Sigmoid colon (tissue), 4 donors: Measurements from ENCODE around the gene SEC23A.

Experiments used
- EP300 ChIP-seq, 4 donors: sonication (generic); formaldehyde crosslinking; IDR thresholded peaks; one replicate each; pipeline ENCODE4 v1.6.1; 2017; ENCODE audit warnings: antibody characterized with exemption in 4 of 4
- POLR2A ChIP-seq, 2 donors: fragments of 450-650 bp; IDR thresholded peaks; one replicate each; pipeline ENCODE4 v1.6.1; 2016; ENCODE audit warnings: antibody characterized with exemption in 2 of 2, mild to moderate bottlenecking in 2 of 2, moderate library complexity in 2 of 2
- POLR2AphosphoS5 ChIP-seq, 4 donors: sonication (generic); formaldehyde crosslinking; IDR thresholded peaks; one replicate each; pipeline ENCODE4 v1.6.1; 2017; ENCODE audit warnings: antibody characterized with exemption in 4 of 4
- TF ChIP-seq, protein P1 (sequence below), 4 experiments: fragments of 450-650 bp in 3 of 4; fragments of 200-600 bp in 1 of 4; IDR thresholded peaks; one replicate each; pipeline ENCODE4 v1.5.1; 2016 to 2019; ENCODE audit warnings: antibody characterized with exemption in 4 of 4, mild to moderate bottlenecking in 3 of 4, moderate library complexity in 2 of 4

DNA sequence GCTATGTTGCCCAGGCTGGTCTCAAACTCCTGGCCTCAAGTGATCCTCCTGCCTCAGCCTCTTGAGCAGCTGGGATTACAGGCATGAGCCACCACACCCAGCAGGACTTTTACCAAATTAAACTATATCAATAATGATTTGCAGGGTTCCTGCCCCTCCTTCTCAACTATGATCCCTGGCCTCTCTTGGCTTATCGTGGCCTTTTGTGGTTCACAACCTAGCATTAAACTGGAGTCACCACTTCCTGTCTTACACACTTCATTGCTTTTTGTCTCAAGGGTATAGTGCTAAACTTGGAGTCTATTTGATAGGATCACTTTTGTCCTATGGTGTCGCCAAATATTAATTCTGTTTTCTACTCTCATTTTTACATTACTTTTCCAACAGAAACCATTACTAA lies 64.5 kb downstream of the SEC23A start:
- TF ChIP-seq POLR2AphosphoS5 (IDR thresholded peaks at IDR 0.05): no peak
- TF ChIP-seq, protein P1, sequence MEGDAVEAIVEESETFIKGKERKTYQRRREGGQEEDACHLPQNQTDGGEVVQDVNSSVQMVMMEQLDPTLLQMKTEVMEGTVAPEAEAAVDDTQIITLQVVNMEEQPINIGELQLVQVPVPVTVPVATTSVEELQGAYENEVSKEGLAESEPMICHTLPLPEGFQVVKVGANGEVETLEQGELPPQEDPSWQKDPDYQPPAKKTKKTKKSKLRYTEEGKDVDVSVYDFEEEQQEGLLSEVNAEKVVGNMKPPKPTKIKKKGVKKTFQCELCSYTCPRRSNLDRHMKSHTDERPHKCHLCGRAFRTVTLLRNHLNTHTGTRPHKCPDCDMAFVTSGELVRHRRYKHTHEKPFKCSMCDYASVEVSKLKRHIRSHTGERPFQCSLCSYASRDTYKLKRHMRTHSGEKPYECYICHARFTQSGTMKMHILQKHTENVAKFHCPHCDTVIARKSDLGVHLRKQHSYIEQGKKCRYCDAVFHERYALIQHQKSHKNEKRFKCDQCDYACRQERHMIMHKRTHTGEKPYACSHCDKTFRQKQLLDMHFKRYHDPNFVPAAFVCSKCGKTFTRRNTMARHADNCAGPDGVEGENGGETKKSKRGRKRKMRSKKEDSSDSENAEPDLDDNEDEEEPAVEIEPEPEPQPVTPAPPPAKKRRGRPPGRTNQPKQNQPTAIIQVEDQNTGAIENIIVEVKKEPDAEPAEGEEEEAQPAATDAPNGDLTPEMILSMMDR (IDR thresholded peaks at IDR 0.05): no peak
- TF ChIP-seq POLR2A (IDR thresholded peaks at IDR 0.05): no peak
- no peak for TF ChIP-seq EP300 (IDR thresholded peaks at IDR 0.05)
